SK-N-SH treated with all-trans-retinoic acid at 6 μM for 48 hours (cell line): ENCODE data around the gene CHPF2.

Source experiments
- ISL1 ChIP-seq: fragments of 250-450 bp; sonication (Bioruptor Pico); IDR thresholded peaks from 2 replicates; pipeline ENCODE4 v2.1.2; 2022; ENCODE audit warnings: mild to moderate bottlenecking, moderate library complexity
- OSR1 ChIP-seq: fragments of 250-450 bp; sonication (Bioruptor Pico); IDR thresholded peaks from 2 replicates; pipeline ENCODE4 v1.8.0; 2022; ENCODE audit warnings: moderate library complexity, mild to moderate bottlenecking, inconsistent platforms
- SNAI2 ChIP-seq: fragments of 250-450 bp; sonication (Bioruptor Pico); IDR thresholded peaks from 2 replicates; pipeline ENCODE4 v1.5.0; 2020; ENCODE audit warnings: mild to moderate bottlenecking, moderate library complexity
- TCF4 ChIP-seq: fragments of 250-450 bp; sonication (Bioruptor Pico); IDR thresholded peaks from 2 replicates; pipeline ENCODE4 v1.8.0; 2021; ENCODE audit warnings: mild to moderate bottlenecking, moderate library complexity, borderline replicate concordance
- TOX ChIP-seq: fragments of 250-450 bp; sonication (Bioruptor Pico); IDR thresholded peaks from 2 replicates; pipeline ENCODE4 v1.8.0; 2021; ENCODE audit warnings: mild to moderate bottlenecking, moderate library complexity, borderline replicate concordance
- ZFP30 ChIP-seq: fragments of 450-650 bp; formaldehyde crosslinking; IDR thresholded peaks from 2 replicates; pipeline ENCODE4 v1.5.0; 2022; ENCODE audit warnings: mild to moderate bottlenecking, moderate library complexity
- ZNF8 ChIP-seq: fragments of 450-650 bp; formaldehyde crosslinking; IDR thresholded peaks from 2 replicates; pipeline ENCODE4 v1.5.0; 2020; ENCODE audit warnings: mild to moderate bottlenecking, moderate library complexity
- TF ChIP-seq, protein P1 (sequence below): fragments of 250-450 bp; sonication (Bioruptor Pico); IDR thresholded peaks from 2 replicates; pipeline ENCODE4 v1.8.0; 2021; ENCODE audit warnings: low read depth, mild to moderate bottlenecking, moderate library complexity, borderline replicate concordance
- TF ChIP-seq, protein P2 (sequence below): fragments of 250-450 bp; sonication (Bioruptor Pico); IDR thresholded peaks from 2 replicates; pipeline ENCODE4 v1.8.0; 2020; ENCODE audit warnings: mild to moderate bottlenecking, moderate library complexity, borderline replicate concordance
- TF ChIP-seq, protein P3 (sequence below): fragments of 250-450 bp; sonication (Bioruptor Pico); IDR thresholded peaks from 2 replicates; pipeline ENCODE4 v1.5.1; 2021; ENCODE audit warnings: mild to moderate bottlenecking, moderate library complexity

DNA sequence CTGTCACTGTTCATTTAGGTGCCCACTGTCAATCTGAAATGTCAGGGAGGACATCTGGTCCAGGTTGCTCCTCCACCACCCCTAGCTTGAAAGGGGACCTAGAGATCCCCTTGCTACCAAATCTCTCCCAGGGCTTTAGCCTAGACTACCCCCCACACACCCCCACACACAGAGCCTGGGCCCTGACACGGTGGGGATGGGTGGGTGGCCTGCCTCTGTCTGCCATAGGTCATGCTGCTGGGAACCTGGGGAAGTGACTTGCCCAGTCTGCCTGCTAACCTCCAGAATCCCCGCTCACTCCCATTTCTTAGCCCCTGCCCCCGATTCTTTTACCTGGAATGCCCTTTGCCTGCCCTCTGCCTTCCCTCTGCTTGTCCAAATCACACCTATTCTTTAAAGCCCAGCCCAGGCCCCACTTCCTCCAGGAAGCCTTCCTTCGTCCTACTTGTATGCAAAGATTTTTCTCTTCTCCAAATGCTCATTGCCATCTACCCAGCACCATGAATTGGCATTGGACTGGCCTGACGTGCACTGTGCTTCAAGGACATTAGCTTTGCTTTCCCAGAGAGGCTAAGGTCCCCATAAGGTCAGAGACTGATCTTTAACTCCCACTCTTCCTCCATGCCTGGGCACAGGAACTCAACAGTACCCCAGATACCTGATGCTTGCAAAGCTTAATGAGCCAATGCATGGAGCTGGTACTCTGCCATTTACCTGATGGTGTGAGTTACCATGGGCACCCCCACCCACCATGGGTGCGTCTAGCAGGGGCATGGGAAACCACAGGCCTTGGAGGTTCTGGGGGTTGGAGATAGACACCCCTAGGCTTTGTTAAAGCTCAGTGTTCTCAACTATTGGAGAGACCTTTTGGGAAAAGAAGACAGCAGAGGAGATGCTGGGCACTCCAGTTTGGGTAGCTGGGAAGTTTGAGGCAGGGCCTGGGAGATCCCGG is 18.2 kb downstream of the CHPF2 start:
- TF ChIP-seq, protein P1, sequence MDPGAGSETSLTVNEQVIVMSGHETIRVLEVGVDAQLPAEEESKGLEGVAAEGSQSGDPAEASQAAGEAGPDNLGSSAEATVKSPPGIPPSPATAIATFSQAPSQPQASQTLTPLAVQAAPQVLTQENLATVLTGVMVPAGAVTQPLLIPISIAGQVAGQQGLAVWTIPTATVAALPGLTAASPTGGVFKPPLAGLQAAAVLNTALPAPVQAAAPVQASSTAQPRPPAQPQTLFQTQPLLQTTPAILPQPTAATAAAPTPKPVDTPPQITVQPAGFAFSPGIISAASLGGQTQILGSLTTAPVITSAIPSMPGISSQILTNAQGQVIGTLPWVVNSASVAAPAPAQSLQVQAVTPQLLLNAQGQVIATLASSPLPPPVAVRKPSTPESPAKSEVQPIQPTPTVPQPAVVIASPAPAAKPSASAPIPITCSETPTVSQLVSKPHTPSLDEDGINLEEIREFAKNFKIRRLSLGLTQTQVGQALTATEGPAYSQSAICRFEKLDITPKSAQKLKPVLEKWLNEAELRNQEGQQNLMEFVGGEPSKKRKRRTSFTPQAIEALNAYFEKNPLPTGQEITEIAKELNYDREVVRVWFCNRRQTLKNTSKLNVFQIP (CRISPR knock-in tag), result no peak
- TF ChIP-seq TOX, result no peak
- TF ChIP-seq TCF4 (CRISPR knock-in tag), result no peak
- no peak for TF ChIP-seq ISL1 (CRISPR knock-in tag)
- TF ChIP-seq, protein P2, sequence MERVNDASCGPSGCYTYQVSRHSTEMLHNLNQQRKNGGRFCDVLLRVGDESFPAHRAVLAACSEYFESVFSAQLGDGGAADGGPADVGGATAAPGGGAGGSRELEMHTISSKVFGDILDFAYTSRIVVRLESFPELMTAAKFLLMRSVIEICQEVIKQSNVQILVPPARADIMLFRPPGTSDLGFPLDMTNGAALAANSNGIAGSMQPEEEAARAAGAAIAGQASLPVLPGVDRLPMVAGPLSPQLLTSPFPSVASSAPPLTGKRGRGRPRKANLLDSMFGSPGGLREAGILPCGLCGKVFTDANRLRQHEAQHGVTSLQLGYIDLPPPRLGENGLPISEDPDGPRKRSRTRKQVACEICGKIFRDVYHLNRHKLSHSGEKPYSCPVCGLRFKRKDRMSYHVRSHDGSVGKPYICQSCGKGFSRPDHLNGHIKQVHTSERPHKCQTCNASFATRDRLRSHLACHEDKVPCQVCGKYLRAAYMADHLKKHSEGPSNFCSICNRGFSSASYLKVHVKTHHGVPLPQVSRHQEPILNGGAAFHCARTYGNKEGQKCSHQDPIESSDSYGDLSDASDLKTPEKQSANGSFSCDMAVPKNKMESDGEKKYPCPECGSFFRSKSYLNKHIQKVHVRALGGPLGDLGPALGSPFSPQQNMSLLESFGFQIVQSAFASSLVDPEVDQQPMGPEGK (CRISPR knock-in tag), result no peak
- TF ChIP-seq ZFP30 (CRISPR knock-in tag), result no peak
- TF ChIP-seq SNAI2, result no peak
- TF ChIP-seq, protein P3, sequence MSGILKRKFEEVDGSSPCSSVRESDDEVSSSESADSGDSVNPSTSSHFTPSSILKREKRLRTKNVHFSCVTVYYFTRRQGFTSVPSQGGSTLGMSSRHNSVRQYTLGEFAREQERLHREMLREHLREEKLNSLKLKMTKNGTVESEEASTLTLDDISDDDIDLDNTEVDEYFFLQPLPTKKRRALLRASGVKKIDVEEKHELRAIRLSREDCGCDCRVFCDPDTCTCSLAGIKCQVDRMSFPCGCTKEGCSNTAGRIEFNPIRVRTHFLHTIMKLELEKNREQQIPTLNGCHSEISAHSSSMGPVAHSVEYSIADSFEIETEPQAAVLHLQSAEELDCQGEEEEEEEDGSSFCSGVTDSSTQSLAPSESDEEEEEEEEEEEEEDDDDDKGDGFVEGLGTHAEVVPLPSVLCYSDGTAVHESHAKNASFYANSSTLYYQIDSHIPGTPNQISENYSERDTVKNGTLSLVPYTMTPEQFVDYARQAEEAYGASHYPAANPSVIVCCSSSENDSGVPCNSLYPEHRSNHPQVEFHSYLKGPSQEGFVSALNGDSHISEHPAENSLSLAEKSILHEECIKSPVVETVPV (CRISPR knock-in tag), result no peak
- TF ChIP-seq OSR1 (CRISPR knock-in tag), result no peak
- no peak for TF ChIP-seq ZNF8 (CRISPR knock-in tag)
